Sigmoid colon (tissue), 7 donors: Measurements from ENCODE around the gene TTLL11. TPM values are rescaled to one million over a fixed set of nuclear protein-coding genes. Genes with fewer than 3 reads are reported as not detected.

Experiments used
- DNase-seq: peaks from one replicate; pipeline ENCODE4 v3.0.0-alpha.2; 2019
- H3K27ac ChIP-seq, 4 donors: fragments of 200-600 bp; sonication (generic); one replicate each; pipeline ENCODE4 v1.5.1; 2016 to 2019; ENCODE audit warnings: mild to moderate bottlenecking in 1 of 4
- H3K27me3 ChIP-seq, 3 donors: fragments of 200-600 bp; sonication (generic); one replicate each; pipeline ENCODE4 v1.5.1; 2019; ENCODE audit warnings: mild to moderate bottlenecking in 1 of 3
- H3K36me3 ChIP-seq, 4 donors: fragments of 200-600 bp; sonication (generic); one replicate each; pipeline ENCODE4 v1.5.1; 2016 to 2019
- H3K4me1 ChIP-seq, 4 donors: fragments of 200-600 bp; sonication (generic); one replicate each; pipeline ENCODE4 v1.5.1; 2017 to 2019
- H3K4me3 ChIP-seq, 4 donors: fragments of 200-600 bp; sonication (generic); one replicate each; pipeline ENCODE4 v1.5.1; 2017 to 2019; ENCODE audit warnings: mild to moderate bottlenecking in 2 of 4, moderate library complexity in 1 of 4
- H3K9me3 ChIP-seq, 4 donors: fragments of 200-600 bp in 3 of 4; sonication (generic) in 3 of 4; one replicate each; pipeline versions ENCODE4 v1.5.1 to v1.6.1; 2013 to 2019
- EP300 ChIP-seq, 4 donors: sonication (generic); formaldehyde crosslinking; IDR thresholded peaks; one replicate each; pipeline ENCODE4 v1.6.1; 2017; ENCODE audit warnings: antibody characterized with exemption in 4 of 4
- POLR2A ChIP-seq, 2 donors: fragments of 450-650 bp; IDR thresholded peaks; one replicate each; pipeline ENCODE4 v1.6.1; 2016; ENCODE audit warnings: antibody characterized with exemption in 2 of 2, mild to moderate bottlenecking in 2 of 2, moderate library complexity in 2 of 2
- POLR2AphosphoS5 ChIP-seq, 4 donors: sonication (generic); formaldehyde crosslinking; IDR thresholded peaks; one replicate each; pipeline ENCODE4 v1.6.1; 2017; ENCODE audit warnings: antibody characterized with exemption in 4 of 4
- WGBS, 2 donors: extraction: QIAGEN DNeasy Blood & Tissue Kit; methylation state at CpG; one replicate each; pipeline ENCODE4 v1.1.7; 2013; 5-methylcytosine and 5-hydroxymethylcytosine counted together
- intact Hi-C: fragments of 100-400 bp; cut with DNase I; formaldehyde crosslinking; loops from one replicate; pipeline ENCODE4 v1.15.1; 2023
- polyA plus RNA-seq, 3 donors: library from polyadenylated mRNA; stranded (reverse); fragments of 200-250 nt; gene quantifications; one replicate each; pipeline ENCODE4 v1.2.3, GENCODE V29; 2013
- total RNA-seq, 4 donors: library from RNA; depleted of rRNA; stranded (reverse); fragments of >200 nt; gene quantifications; one replicate each; pipeline ENCODE4 v1.1.0, GENCODE V29; 2016
- TF ChIP-seq, protein P1 (sequence below), 4 experiments: fragments of 450-650 bp in 3 of 4; fragments of 200-600 bp in 1 of 4; IDR thresholded peaks; one replicate each; pipeline ENCODE4 v1.5.1; 2016 to 2019; ENCODE audit warnings: antibody characterized with exemption in 4 of 4, mild to moderate bottlenecking in 3 of 4, moderate library complexity in 2 of 4
- donor health status: healthy with polysubstance abuse.
- donor health status: Bipolar disorder and iron deficiency.
- donor health status: healthy.

TTLL11 gene
- total and polyA plus RNA-seq, 7 donors, result 4.2 to 40.7 (median 27.6) TPM

DNA sequence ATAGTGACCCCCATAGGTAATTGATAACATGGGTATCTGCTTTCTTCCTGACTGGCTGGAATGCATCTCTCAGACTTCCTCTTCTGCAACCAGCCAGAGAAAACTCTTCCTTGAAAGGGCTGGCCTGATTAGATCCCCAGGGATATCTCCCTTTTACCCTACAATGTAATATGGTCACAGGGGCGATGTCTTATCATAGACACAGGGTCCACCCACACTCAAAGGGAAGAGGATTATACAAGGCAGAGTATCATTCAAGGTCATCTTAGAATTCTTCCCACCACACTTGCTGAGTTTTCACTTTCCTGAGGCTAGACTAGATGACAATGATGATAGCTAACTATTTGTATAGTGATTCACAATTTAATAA is 33.2 kb downstream of the TTLL11 start:
- no peaks in the 10 kb centered on the region for H3K27me3 ChIP-seq
- H3K36me3 ChIP-seq, result no peaks in the 10 kb centered on the region
- intact Hi-C loops, result no loop called here
- no peaks in the 10 kb centered on the region for H3K9me3 ChIP-seq
- TF ChIP-seq, protein P1, sequence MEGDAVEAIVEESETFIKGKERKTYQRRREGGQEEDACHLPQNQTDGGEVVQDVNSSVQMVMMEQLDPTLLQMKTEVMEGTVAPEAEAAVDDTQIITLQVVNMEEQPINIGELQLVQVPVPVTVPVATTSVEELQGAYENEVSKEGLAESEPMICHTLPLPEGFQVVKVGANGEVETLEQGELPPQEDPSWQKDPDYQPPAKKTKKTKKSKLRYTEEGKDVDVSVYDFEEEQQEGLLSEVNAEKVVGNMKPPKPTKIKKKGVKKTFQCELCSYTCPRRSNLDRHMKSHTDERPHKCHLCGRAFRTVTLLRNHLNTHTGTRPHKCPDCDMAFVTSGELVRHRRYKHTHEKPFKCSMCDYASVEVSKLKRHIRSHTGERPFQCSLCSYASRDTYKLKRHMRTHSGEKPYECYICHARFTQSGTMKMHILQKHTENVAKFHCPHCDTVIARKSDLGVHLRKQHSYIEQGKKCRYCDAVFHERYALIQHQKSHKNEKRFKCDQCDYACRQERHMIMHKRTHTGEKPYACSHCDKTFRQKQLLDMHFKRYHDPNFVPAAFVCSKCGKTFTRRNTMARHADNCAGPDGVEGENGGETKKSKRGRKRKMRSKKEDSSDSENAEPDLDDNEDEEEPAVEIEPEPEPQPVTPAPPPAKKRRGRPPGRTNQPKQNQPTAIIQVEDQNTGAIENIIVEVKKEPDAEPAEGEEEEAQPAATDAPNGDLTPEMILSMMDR (IDR thresholded peaks at IDR 0.05), result no peak
- TF ChIP-seq POLR2AphosphoS5 (IDR thresholded peaks at IDR 0.05), result no peak
- TF ChIP-seq POLR2A (IDR thresholded peaks at IDR 0.05), result no peak
- no peak for TF ChIP-seq EP300 (IDR thresholded peaks at IDR 0.05)
- H3K27ac ChIP-seq, result no peak overlapping the region
- H3K4me3 ChIP-seq, result no peak overlapping the region
- peaks cover 0 to 23% (median 8%) of the 10 kb centered on the region in 4 donors for H3K4me1 ChIP-seq
- WGBS, 2 donors, result 51 to 82% methylated on average over 1 of the region's 1 CpG
- no peak for DNase-seq

DNA sequence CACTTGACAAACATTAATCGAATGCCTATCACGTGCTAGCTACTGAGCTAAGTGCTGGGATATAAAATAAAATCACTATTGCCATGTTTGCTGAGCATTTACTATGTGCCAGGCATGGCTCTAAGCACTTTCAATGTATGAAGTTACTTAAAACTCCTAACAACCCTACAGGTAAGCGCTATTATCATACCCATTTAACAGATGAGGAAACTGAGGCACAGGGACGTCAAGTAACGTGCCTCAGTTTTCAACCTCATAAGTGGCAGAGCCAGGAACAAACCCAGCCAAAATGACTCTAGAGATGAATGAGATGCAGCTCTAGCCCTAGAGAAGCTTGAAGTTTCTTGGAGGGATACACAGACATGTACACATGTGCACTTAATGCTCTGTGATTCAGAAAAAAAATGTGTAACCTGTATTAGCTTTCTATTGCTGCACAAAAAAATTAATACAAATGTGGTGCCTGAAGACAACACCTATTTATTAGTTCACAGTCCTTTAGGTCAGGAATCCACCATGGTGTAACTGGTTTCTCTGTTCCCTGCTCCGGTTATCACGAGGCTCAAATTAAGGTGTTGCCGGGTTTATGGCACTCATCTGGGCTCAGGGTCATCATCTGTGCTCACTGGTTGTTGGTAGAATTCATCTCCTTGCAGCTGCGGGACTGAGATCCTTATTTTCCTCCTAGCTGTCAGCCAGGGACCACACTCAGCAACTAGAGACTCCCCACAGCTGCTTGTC is 33.7 kb downstream of the TTLL11 start:
- H3K27ac ChIP-seq, result no peak overlapping the region
- WGBS, 2 donors, result 61 to 86% methylated on average over 9 of the region's 9 CpGs
- no peak for TF ChIP-seq POLR2AphosphoS5 (IDR thresholded peaks at IDR 0.05)
- TF ChIP-seq, protein P1 (IDR thresholded peaks at IDR 0.05), result no peak
- TF ChIP-seq EP300 (IDR thresholded peaks at IDR 0.05), result no peak
- TF ChIP-seq POLR2A (IDR thresholded peaks at IDR 0.05), result no peak
- no peaks in the 10 kb centered on the region for H3K27me3 ChIP-seq
- H3K9me3 ChIP-seq, result no peaks in the 10 kb centered on the region
- H3K4me1 ChIP-seq, result peaks cover 0 to 18% (median 5%) of the 10 kb centered on the region in 4 donors
- no peak for DNase-seq
- no peak overlapping the region for H3K4me3 ChIP-seq
- H3K36me3 ChIP-seq, result no peaks in the 10 kb centered on the region
- intact Hi-C loops, result no loop called here

DNA sequence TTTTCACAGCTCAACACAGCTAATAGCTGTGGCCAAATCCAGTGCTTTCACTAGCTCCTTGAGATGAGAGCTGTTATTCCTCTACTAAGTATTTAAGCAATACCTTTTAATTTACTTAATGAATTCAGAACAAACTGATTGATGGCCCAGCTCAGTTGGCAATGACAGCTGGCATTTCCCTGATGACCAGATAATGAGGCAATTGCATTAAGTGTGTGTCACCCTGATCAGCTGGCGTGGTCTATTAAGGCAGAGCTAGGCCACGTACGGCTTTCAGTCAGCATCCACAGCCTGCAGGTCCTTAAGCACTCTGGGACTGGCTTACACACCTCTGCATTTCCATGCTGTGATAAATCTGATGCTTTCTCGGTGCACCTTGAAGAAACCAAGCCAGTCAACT is 34.4 kb downstream of the TTLL11 start:
- TF ChIP-seq POLR2A (IDR thresholded peaks at IDR 0.05) (no peak), EP300 (IDR thresholded peaks at IDR 0.05) (no peak), POLR2AphosphoS5 (IDR thresholded peaks at IDR 0.05) (no peak)
- TF ChIP-seq, protein P1 (IDR thresholded peaks at IDR 0.05), result no peak
- H3K9me3 ChIP-seq, result no peaks in the 10 kb centered on the region
- intact Hi-C loops, result no loop called here
- H3K4me1 ChIP-seq, result peaks cover 0 to 15% (median 3%) of the 10 kb centered on the region in 4 donors
- no peak overlapping the region for H3K4me3 ChIP-seq
- H3K27me3 ChIP-seq, result no peaks in the 10 kb centered on the region
- no peaks in the 10 kb centered on the region for H3K36me3 ChIP-seq
- 95 to 97% methylated on average over 4 of the region's 4 CpGs for WGBS, 2 donors
- H3K27ac ChIP-seq, result no peak overlapping the region
- DNase-seq, result no peak

DNA sequence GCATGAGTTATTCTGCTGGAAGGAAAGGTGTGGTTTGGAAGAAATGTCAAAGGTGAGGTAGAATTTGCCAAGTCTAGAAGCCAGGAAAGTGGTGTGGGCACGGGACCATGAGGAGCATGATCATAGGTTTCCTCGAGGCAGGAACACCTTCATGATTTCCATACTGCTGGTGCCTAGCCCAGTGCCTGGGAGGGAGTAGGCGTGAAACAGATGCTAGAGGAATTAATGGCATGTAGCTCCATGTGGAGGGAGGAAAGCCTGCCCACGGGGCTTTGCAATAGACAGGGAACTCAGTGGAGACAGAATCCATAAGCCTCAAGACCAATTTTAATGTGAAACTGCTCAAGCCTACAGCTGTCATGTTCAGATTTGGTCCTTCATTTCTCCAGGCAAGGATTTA is 35.1 kb downstream of the TTLL11 start:
- Histone ChIP-seq H3K27ac (no peak overlapping the region), H3K4me1 (peaks cover 0 to 15% (median 3%) of the 10 kb centered on the region in 4 donors), H3K9me3 (no peaks in the 10 kb centered on the region), H3K4me3 (no peak overlapping the region), H3K36me3 (no peaks in the 10 kb centered on the region), H3K27me3 (no peaks in the 10 kb centered on the region)
- no peak for TF ChIP-seq POLR2AphosphoS5 (IDR thresholded peaks at IDR 0.05)
- TF ChIP-seq POLR2A (IDR thresholded peaks at IDR 0.05), result no peak
- no peak for TF ChIP-seq EP300 (IDR thresholded peaks at IDR 0.05)
- TF ChIP-seq, protein P1 (IDR thresholded peaks at IDR 0.05), result no peak
- intact Hi-C loops, result no loop called here
- no peak for DNase-seq
- WGBS, 2 donors, result 86 to 91% methylated on average over 4 of the region's 4 CpGs

DNA sequence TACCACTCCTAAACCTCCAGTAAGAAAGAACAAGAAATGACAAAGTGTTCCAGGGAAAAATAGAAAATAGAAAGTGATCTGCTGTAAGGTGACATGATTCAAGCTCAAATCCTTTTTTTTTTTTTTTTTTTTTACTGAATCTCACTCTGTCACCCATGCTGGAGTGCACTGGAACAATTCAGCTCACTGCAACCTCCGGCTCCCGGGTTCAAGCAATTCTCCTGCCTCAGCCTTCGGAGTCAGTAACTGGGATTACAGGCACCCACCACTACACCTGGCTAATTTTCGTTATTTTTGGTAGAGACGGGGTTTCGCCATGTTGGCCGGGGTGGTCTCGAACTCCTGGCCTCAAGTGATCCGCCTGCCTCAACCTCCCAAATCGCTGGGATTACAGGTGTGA is 35.9 kb downstream of the TTLL11 start:
- DNase-seq, result no peak
- WGBS, 2 donors, result 96 to 97% methylated on average over 10 of the region's 10 CpGs

More for the DNA sequence above, 35.9 kb downstream of the TTLL11 start:
- H3K27ac ChIP-seq, result no peak overlapping the region
- H3K9me3 ChIP-seq, result no peaks in the 10 kb centered on the region
- H3K27me3 ChIP-seq, result no peaks in the 10 kb centered on the region
- H3K36me3 ChIP-seq, result no peaks in the 10 kb centered on the region
- intact Hi-C loops, result no loop called here
- peaks cover 0 to 15% (median 3%) of the 10 kb centered on the region in 4 donors for H3K4me1 ChIP-seq
- TF ChIP-seq EP300 (IDR thresholded peaks at IDR 0.05), result no peak
- H3K4me3 ChIP-seq, result no peak overlapping the region
